NCI-H187 treated with DMSO at 0.1 percent for 48 hours (cell line): Measurements from ENCODE around the gene KISS1.

Source experiments
- DNase-seq: peaks from one replicate; lab custom pipeline; 2025; lab: John Stamatoyannopoulos, UW

KISS1 gene

DNA sequence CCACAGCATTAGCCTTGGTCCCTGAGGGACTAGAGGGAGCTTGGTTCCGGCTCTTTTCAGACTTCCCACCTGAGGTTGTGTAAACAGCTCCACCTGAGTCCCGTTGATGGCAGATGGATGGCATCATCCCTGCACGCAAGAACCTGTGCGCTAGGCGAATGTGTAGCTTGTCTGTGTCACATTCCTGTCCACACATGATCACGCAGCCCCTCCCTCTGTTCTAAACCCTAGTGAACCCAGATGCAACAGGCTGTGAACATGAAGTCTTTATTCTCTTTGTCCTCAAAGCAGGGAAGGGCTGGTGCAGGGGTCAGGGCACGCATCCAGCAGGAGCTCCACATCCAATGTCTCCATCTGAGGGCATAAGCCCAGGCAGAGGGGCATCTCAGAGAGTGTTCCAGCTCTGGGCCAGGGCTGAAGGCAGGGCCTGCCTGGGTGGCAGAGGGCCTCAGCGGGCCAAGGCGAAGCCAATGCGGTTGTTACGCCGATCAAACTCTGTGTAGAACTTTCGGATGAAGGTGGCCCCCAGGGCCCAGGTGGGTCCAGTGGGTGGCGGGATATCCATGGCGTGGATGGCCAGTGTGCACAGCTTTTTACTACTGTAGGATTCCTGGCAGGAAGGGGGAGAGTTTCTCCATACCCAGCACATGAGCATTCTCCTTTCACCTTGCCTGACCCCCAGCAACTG lies 41.6 kb downstream of the KISS1 start:
- DNase-seq, result no peak

DNA sequence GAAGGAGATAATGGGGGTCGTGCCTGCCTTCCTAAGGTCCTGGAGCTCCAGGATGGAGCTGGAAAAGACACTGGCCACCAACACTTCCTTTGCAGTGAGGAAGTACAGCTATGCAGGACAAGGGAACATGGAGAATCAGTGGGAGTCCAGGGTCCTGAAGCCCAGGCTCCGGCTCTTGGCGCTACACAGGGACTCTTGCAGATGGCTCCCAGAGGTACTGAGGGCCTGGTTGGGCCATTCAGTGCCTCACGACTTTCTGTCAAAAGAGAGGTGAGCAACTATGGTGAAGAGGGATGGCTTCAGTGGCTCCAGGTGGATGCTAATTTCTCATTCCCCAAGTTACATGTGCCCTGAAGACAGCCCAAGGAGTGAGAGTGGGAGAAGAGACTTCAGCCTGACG lies 42.6 kb downstream of the KISS1 start:
- DNase-seq, result no peak

DNA sequence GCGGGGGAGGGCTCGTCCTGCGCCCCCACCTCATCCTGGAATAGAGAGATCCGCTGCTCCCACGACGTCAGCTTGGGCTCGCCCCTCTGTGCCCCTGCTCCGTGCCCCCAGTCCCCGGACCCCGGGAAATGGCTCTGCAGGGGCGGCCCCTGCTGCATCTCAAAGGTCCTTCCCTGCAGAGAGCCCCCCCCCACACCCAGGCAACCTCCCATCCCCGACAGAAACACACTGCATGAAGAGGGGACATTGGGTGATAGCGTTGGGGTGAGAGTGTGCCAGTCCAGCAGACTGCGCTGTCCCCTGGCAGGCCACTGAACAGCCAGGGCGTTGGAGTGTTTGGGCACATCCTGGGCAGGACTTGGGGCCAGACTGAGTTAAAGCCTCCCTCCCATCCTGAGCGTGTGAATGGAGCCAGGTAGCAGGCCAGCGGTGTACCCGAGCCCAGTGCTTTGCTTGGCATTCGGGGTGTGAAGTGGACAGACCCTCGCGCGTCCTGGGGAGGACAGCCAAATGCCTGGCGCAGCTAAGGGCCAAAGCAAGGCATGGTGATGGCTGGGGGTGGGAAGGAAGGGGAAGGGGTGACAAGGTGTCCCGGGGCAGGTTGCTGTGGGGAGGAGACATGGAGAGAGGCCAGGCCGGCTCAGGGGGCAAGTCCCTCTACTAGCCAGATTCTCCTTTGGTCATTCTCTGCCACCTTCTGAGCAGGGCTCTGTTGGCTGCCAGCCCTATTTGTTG lies 43.8 kb downstream of the KISS1 start:
- DNase-seq, result no peak

DNA sequence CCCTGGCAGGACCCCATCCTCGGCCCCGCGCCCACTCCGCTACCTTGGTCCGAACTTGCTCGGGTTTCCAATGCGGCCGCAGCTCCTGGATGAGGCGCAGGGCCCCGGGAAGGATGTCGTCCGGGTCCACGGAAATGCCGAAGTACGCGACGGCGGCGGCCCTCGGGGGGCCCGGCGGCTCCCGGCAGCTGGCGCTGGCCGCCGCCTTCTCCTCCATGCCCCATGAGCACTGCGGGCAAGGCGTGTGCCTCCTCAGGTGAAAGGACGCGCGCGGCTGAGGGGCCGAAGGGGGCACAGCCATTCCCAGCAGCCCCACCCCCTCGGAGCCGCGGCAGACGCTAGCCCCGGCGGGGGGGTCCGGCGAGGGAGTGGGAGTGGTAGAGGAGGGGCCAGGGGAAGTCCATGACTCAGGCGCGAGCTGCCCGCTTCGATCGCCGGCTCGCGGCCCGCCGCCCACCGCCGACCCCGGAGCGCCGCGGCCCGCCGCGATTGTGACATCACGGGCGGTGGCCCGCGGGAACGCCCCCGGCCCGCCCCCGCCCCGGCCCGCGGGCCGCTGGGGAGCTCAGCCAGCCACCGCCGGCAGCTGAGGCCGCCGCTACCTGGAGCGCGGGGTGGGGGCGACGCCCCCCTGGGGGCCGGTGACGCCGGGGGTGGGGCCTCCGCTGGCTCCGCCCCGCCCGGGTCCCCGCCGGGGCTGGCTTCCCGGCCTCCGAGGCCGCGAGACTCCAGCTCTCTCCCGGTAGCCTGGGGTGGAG lies 44.6 kb downstream of the KISS1 start, which contains the start of gene ETNK2:
Gene ETNK2 (minus strand): TSS at position 493 of the 758 bp plus-strand sequence. CDS start 192 bp downstream, at position 301.
- DNase-seq, result no peak

DNA sequence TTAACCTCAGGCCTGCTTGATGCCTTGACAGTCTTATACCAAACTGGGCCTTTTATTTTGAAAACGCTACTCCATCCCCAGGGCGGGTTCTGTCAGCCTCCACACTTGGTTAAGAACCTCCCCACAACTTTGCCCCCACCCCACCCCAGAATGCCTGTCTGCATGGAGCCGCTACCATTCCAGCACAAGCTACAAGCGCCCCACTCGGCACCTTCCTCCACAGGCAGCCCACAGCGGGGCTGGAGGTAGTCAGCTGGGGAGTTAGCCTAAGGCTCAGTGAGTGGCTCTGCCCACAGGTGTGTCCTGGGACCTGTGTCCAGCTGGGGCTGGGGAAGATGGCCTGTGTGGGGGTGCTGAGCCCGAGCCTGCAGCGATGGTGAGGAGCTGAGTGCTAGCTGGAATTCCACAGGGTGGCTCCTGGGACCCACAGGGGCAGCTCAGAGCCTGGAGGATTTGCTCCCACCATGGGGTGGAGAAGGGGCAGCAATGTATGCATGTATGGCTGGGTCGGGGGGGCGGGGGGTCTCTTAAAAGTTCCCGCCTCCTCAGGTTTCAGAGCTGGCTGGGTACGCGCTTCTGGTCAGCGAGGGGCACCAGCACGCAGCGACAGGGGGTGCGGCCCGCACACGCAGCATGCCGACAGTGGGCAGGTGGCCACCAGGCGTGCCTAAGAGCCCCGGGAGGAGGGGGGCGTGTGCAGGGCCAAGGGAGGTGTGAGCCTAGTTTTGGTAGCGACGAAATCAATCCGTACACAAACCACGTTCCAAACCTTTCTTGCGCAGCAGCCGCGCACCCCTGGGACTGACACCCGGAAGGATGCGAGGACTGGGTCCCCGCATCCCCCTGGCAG lies 45.4 kb downstream of the KISS1 start:
- DNase-seq, result no peak

DNA sequence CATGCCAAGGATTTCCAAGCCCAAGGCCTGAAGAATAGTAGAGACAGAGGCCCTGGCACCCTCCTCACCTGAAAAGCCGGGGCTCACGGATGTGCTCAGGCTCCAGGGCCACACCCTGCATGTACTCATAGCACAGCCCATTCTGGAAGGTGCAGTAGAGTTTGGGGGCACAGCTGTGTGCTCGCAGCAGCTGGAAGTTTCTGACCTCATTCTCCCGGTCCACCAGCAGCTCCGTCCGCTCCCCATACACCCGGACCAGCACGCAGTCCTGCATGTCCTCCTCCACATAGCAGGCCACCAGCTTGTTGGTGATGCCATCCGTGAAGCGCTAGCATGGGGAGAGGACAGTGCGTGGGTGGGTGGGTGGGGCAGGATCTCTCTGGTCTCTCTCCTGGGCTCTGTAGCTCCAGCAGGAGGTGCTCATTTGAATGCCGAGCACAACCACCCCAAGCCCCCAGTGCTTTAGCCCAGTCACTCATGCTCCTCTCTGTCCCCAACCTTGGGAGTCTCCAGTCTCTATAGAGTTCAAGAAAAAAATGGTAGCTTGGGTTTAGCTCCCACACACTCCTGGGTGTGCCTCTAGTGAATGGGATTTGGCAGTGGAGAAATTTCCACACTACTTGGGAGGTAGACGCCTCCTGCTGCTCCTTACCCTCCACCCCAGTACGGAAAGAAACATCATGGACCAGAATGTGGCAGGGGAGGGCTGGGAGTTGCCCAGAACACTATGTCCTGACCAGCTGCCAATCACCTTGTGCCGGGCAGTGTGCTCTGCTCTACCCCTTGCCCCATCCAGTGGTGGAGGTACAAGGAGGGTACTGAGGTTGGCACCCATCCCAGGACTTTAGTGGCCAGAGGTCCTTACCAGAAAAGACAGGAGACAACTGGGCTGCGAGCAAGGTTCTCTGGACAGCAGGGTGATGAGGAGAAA lies 46.4 kb downstream of the KISS1 start:
- DNase-seq, result no peak

DNA sequence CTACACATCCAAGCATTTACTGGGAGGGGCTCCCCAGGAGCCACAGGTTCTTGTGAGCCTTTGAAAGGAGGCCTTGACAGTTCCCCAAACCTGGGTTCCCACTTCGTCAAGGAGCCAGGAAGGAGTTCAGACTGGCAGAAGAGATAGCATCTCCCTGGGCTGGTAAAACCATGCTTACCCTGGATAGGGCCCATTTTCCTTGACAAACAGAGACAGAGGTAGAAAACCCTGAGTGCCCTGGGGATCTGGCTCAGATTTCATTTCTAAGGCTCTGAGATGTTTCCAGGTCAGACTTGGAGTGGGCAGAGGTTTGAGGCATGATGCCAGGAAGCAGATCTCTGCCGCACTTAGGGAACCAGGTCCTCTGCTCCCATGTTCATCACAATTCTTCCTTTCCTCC lies 47.2 kb downstream of the KISS1 start:
- DNase-seq, result no peak

DNA sequence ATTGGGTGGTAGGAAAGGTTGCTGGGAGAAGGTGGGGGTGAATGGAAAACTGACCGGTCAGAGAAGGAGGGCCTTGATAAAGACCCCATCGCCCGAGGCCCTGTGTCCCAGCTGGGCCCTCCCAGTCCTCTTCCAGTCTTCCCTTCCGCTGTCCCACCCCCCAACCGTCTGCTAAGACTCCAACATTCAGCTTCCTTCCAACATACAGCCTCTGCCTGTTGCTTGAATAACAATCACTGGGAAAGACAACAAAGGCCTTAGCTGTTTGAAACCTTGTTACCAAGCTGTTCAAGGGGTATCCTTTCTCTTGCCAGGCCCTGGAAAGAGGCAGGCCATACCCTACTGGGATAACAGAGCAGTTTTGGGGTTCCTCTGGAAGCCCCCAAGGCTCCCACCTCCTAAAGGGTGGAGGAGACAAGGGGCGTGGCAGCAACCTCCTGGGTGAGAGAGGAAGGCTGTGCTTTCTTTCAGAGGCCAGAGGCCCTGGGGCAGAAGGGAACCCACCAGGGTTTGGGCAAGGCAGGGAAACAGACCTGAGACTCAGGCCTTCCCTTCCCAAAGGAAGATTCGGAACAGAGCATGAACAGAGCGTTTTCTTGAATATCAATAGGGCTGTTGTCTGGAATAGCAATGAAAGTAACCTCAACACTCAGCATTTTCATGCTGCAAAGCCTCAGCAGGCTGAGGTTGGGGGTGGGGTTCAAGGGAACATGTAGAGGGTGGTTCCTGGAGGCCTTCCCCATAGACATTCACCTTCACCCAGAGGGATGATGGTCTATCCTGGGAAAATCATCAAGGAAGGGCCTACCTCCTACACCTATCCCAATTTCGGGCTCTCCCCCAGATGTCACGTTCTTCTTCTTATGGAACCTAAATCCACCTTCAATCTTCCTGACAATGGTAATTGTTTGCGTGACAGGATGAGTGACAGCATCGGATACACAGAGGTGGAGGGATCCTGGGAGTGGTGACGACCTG lies 48.6 kb downstream of the KISS1 start:
- DNase-seq, result no peak

DNA sequence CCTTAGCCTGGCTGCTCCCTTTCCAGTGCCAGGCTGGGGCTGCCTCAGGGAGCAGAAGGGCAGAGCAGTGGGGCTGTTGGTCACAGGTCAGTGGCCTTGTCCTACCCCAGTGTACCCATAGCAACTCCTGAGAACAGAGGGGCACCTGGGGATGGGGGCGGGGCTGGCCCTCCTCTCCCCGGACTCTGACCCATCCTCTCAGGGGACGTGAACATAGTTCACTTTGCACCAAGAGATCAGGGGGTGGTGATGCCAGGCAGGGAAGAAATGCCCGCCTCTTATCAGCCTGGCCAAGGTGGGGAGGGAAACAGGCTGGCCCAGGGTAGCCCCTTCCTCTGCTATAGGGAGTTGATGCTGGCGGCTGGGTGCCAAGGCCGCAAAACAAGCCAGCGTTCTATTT lies 49.3 kb downstream of the KISS1 start:
- no peak for DNase-seq

DNA sequence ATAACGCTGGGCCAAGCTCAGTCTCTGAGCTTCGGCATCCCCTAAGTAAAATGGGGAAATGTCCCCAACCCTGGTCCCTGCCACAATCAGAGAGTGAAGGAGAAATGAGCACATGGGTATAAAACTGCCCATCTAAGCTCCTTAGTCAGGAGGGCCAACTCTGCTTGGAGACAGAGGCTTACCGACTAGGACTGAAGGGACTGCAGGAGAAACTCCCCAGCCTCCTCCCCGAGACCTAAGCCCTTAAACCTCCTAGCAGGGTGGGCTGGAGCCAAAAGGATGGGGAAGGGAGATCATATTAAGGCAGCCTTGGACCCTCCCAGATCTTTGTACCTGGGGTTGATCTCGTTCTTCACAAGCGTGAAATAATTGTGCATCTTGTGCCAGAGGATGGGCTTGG lies 50.0 kb downstream of the KISS1 start:
- DNase-seq, result no peak

DNA sequence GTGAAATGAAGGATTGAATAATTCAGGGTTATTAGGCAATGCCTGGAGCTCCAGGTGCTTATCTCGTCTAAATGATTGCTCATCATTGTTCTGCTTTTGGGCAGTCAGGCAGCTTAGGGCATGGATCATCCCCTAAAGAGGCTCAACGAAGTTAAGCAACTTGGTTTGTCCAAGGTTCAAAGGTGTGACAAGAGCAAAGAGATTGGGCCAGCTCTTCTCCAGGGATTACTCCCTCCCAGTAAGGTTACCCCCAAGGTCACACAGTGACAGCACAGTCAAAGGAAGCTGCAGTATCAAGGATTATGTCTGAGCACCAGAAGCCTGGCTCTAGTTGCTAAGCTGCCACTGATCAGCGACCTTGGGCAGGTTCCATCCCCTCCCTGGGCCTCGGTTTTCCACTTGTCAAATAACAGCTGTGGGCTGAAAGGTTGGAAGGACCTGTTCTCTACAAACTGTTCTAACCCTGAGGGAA lies 51.2 kb downstream of the KISS1 start:
- no peak for DNase-seq

DNA sequence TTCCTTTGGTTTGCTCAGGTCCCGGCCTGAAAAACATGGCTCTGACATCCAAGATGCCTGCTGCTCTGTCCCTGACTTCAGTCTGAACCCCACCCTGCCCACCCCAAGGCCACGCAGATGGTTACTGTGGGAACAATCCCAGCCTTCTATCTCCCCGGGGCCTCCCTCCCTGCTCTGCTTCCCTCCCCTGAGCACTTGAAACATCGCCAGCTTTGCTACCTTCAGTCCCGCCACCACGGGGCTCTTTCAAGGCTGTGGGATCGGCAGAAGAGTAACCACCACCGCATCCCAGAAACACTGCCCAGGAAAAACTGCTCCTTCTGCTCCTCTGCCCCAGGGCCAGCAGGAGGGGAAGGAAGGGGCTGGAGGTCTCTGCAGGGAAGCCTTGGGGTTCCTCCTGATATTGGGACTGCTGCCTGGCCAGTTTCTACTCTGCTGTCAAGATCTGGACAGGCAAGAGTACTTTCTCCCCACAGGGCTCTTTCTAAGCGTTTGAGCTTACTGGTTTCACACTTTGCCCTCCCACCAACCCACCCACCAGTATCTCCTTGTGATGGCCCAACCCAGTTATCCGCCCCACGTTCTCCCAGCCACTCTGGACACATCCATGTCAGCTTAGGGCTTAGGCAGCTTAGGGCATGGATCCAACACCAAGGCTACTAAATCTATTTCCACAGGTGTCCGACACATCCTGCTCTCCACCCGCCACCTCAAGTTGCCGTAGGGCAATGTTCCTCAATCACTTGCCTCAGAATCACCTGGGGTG lies 52.8 kb downstream of the KISS1 start:
- DNase-seq, result no peak

DNA sequence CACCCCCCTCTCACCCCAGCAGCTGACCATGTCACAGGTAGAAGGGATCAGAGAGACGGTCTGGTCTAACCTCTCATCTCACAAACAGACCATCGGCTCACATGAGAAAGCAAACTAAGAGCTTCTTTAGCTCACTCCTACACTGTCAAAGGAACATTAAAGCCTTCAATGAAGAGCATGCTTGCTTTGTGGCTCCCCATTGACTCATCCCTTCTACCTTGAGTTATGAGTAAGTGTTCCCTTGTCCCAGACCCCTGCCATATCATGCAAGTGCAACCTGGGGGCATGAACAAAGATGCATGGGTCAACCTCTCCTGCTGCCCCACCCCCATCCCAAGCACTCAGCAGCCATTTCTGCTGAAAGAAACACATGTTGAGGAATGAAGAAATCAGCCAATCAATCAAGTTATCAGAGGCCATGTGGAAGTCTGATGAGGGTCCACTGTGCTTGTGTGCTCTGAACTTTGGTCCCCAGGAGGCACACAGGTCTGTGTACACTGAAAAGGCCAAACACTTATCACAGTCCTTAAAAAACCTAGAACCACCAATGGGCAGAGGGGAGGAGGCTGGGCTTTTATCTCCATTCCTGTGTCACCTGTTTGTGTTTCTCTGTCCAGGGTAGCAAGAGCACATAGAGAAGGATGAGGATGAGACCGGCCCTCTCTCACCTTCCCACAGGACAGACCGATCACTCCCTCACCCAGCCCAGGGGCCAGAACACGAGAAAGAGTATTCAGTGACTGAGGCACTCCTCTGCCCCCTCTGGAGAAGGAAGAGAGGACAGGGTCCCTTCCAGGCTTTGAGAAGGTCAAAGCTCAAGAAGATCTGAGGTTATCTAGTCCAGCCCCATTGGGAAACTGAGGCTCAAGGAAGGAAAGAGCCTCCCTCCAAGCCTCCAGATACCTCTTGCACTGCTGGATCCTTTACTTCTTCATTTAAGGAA lies 54.0 kb downstream of the KISS1 start:
- no peak for DNase-seq

DNA sequence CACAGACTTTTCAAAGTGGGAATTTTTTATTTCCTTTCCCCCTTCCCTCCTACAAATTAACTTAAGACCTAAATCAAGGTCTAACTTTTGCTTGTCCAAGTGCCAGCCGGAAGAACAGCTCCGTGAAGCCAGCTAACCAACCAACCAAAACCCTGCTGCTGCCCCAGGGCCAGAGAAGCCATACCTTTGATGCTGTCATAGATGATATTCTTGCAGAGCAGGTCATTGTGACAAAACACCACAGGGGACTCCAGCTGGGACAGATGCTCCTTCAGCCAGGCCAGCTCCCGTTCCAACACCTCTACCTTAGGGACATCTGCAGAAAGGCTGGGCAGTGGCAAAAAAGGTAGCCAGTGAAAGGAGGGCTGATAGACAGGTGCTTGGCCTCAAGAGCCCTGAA lies 55.2 kb downstream of the KISS1 start:
- DNase-seq, result no peak
